Hepatocyte (in vitro differentiated cells): ENCODE results near the gene EMCN.

Experiments used
- CTCF ChIP-seq: fragments of 200-600 bp; sonication (generic); IDR thresholded peaks from 2 replicates; pipeline ENCODE4 v1.5.1; 2016; ENCODE audit warnings: antibody characterized with exemption, mild to moderate bottlenecking; ENCODE audit not compliant: poor library complexity
- EZH2 ChIP-seq: fragments of 200-600 bp; sonication (generic); IDR thresholded peaks from 2 replicates; pipeline ENCODE4 v1.6.1; 2016; ENCODE audit warnings: antibody characterized with exemption, mild to moderate bottlenecking, borderline replicate concordance
- EZH2phosphoT487 ChIP-seq: fragments of 200-600 bp; sonication (generic); IDR thresholded peaks from one replicate; pipeline ENCODE4 v1.6.1; 2018; ENCODE audit warnings: antibody characterized with exemption, mild to moderate bottlenecking, low read depth, moderate library complexity; ENCODE audit not compliant: unreplicated experiment, severe bottlenecking

- TF ChIP-seq EZH2 (no peak), CTCF (no peak), EZH2phosphoT487 (no peak)
Measured at GRCh38 chr4:100539706-100540105, 21.9 kb upstream of the EMCN start.
